ENCODE results near the gene LCN9.
"Not testable (repeated sequence)": the region's sequence is repeated elsewhere in the genome, so short reads cannot be mapped to it uniquely, and the experiment has no call there.

The LCN9 gene

GRCh38 chr9:135671591-135672041, 8.5 kb downstream of the LCN9 start:
- no peak for DNase-seq (ENCODE audit: low spot score)

GRCh38 chr9:135672786-135673185, 9.7 kb downstream of the LCN9 start:
- not testable (repeated sequence) for DNase-seq (ENCODE audit: low spot score)

GRCh38 chr9:135673941-135674340, 10.8 kb downstream of the LCN9 start:
- no peak for DNase-seq (ENCODE audit: low spot score)

GRCh38 chr9:135674977-135675376, 11.9 kb downstream of the LCN9 start:
- DNase-seq (ENCODE audit: low spot score): no peak

- DNase-seq (ENCODE audit: low spot score): no peak
Measured at GRCh38 chr9:135676891-135677290, 13.8 kb downstream of the LCN9 start.

- DNase-seq (ENCODE audit: low spot score): no peak
Measured at GRCh38 chr9:135677641-135678168, 14.6 kb downstream of the LCN9 start.

GRCh38 chr9:135678236-135679017, 15.3 kb downstream of the LCN9 start:
- DNase-seq (ENCODE audit: low spot score): no peak

- DNase-seq (ENCODE audit: low spot score): no peak
Measured at GRCh38 chr9:135680056-135680455, 16.9 kb downstream of the LCN9 start.

GRCh38 chr9:135681161-135681560, 18.1 kb downstream of the LCN9 start:
- no peak for DNase-seq (ENCODE audit: low spot score)

GRCh38 chr9:135683401-135684034, 20.4 kb downstream of the LCN9 start:
- no peak for DNase-seq (ENCODE audit: low spot score)

- DNase-seq (ENCODE audit: low spot score): no peak
Measured at GRCh38 chr9:135684691-135685090, 21.6 kb downstream of the LCN9 start.

- DNase-seq (ENCODE audit: low spot score): no peak
Measured at GRCh38 chr9:135687216-135687615, 24.1 kb downstream of the LCN9 start.

GRCh38 chr9:135689011-135689410, 25.9 kb downstream of the LCN9 start:
- no peak for DNase-seq (ENCODE audit: low spot score)

GRCh38 chr9:135690836-135691570, 27.9 kb downstream of the LCN9 start:
- no peak for DNase-seq (ENCODE audit: low spot score)

GRCh38 chr9:135692410-135692809, 29.3 kb downstream of the LCN9 start:
- no peak for DNase-seq (ENCODE audit: low spot score)

- no peak for DNase-seq (ENCODE audit: low spot score)
Measured at GRCh38 chr9:135693265-135693664, 30.2 kb downstream of the LCN9 start.

GRCh38 chr9:135693771-135694170, 30.7 kb downstream of the LCN9 start:
- DNase-seq (ENCODE audit: low spot score): no peak

GRCh38 chr9:135694414-135694813, 31.3 kb downstream of the LCN9 start:
- DNase-seq (ENCODE audit: low spot score): no peak

- DNase-seq (ENCODE audit: low spot score): no peak
Measured at GRCh38 chr9:135695036-135695435, 31.9 kb downstream of the LCN9 start.

GRCh38 chr9:135695642-135696041, 32.5 kb downstream of the LCN9 start:
- DNase-seq (ENCODE audit: low spot score): no peak

GRCh38 chr9:135696446-135696845, 33.3 kb downstream of the LCN9 start:
- no peak for DNase-seq (ENCODE audit: low spot score)

- no peak for DNase-seq (ENCODE audit: low spot score)
Measured at GRCh38 chr9:135697226-135697625, 34.1 kb downstream of the LCN9 start.

GRCh38 chr9:135698236-135698635, 35.1 kb downstream of the LCN9 start:
- no peak for DNase-seq (ENCODE audit: low spot score)
